H1 (cell line): ENCODE measurements around the gene METTL21C. TPM values are rescaled to one million over a fixed set of nuclear protein-coding genes. Genes with fewer than 3 reads are reported as not detected.

Experiments
- CTCF ChIA-PET: fragments of 300-600 bp; sonication (Branson Sonifier 250); formaldehyde crosslinking; loops from one replicate; lab custom pipeline; 2021; ENCODE audit not compliant: partially characterized antibody; lab: Charles Lee
- POLR2A ChIA-PET: fragments of 300-600 bp; sonication (Branson Sonifier 250); formaldehyde crosslinking; loops from one replicate; lab custom pipeline; 2021; ENCODE audit warnings: inconsistent platforms; ENCODE audit not compliant: partially characterized antibody; lab: Charles Lee
- DNase-seq, 2 experiments: peaks; one replicate each; pipeline versions ENCODE4 v3.0.0 to v3.0.0-alpha.2; 2010 to 2022; ENCODE audit warnings: low spot score in 2 of 2, low read depth in 1 of 2, mixed read lengths in 1 of 2
- FAIRE-seq: peaks from 2 replicates; lab custom pipeline; 2011; peaks lifted over from hg19 to GRCh38; lab: Jason Lieb, UNC
- H2AFZ ChIP-seq: 2 replicates; pipeline ENCODE4 v1.8.1; 2012; ENCODE audit warnings: low read length, inconsistent platforms
- H2AK5ac ChIP-seq: 2 replicates; pipeline ENCODE4 v1.6.1; 2013; ENCODE audit warnings: low read depth, low read length
- H2BK120ac ChIP-seq: replicated peaks from 2 replicates; pipeline ENCODE3; 2013; ENCODE audit warnings: low read depth, low read length, inconsistent platforms
- H2BK12ac ChIP-seq: 2 replicates; pipeline ENCODE4 v1.6.1; 2013; ENCODE audit warnings: low read depth, low read length
- H2BK15ac ChIP-seq: 2 replicates; pipeline ENCODE4 v1.6.1; 2013; ENCODE audit warnings: low read length
- H2BK20ac ChIP-seq: 2 replicates; pipeline ENCODE4 v1.6.1; 2013; ENCODE audit warnings: low read length
- H2BK5ac ChIP-seq: 2 replicates; pipeline ENCODE4 v1.6.1; 2013; ENCODE audit warnings: low read depth, low read length
- H3K14ac ChIP-seq: 2 replicates; pipeline ENCODE4 v1.6.1; 2013; ENCODE audit warnings: inconsistent platforms; ENCODE audit not compliant: insufficient read length
- H3K18ac ChIP-seq: 2 replicates; pipeline ENCODE4 v1.6.1; 2013; ENCODE audit warnings: low read length; ENCODE audit errors: extremely low read depth
- H3K23ac ChIP-seq: 2 replicates; pipeline ENCODE4 v1.6.1; 2013; ENCODE audit warnings: inconsistent platforms; ENCODE audit not compliant: insufficient read length
- H3K23me2 ChIP-seq: 2 replicates; pipeline ENCODE4 v1.6.1; 2013; ENCODE audit warnings: low read depth, low read length
- H3K27ac ChIP-seq: 2 replicates; pipeline ENCODE4 v1.6.1; 2011; ENCODE audit warnings: low read depth, low read length, inconsistent platforms
- H3K27me3 ChIP-seq, 4 experiments: replicated peaks in 1 of 4; 1 replicate in 1 of 4; 2 replicates in 3 of 4; pipeline versions ENCODE4 v1.6.1 to v1.8.1; 2011 to 2013; ENCODE audit warnings: low read length in 3 of 4, mild to moderate bottlenecking in 3 of 4, inconsistent platforms in 2 of 4, mixed read lengths in 2 of 4, moderate library complexity in 1 of 4; ENCODE audit not compliant: control insufficient read depth in 3 of 4, insufficient read depth in 3 of 4; ENCODE audit errors: extremely low read depth in 1 of 4
- H3K36me3 ChIP-seq, 4 experiments: 2 replicates each; pipeline versions ENCODE4 v1.6.1 to v1.8.1; 2011 to 2013; ENCODE audit warnings: mild to moderate bottlenecking in 4 of 4, low read length in 3 of 4, moderate library complexity in 2 of 4, control low read depth in 1 of 4, inconsistent platforms in 1 of 4; ENCODE audit not compliant: insufficient read depth in 4 of 4, control insufficient read depth in 2 of 4
- H3K4ac ChIP-seq: replicated peaks from 2 replicates; pipeline ENCODE3; 2013; ENCODE audit warnings: low read length, low read depth, mixed read lengths, inconsistent platforms; ENCODE audit not compliant: insufficient read length
- H3K4me1 ChIP-seq, 4 experiments: replicated peaks in 1 of 4; 1 replicate in 1 of 4; 2 replicates in 3 of 4; pipeline versions ENCODE4 v1.6.1 to v1.8.1; 2011 to 2013; ENCODE audit warnings: low read length in 3 of 4, inconsistent platforms in 2 of 4, mixed read lengths in 1 of 4; ENCODE audit not compliant: insufficient read depth in 4 of 4, control insufficient read depth in 3 of 4
- H3K4me2 ChIP-seq, 2 experiments: 2 replicates each; pipeline versions ENCODE4 v1.6.1 to v1.8.1; 2011 to 2013; ENCODE audit warnings: low read depth in 2 of 2, low read length in 2 of 2, control low read depth in 1 of 2, inconsistent platforms in 1 of 2, mild to moderate bottlenecking in 1 of 2; ENCODE audit not compliant: insufficient read depth in 1 of 2
- H3K4me3 ChIP-seq, 4 experiments: fragments of 200-600, 300-600 bp in 1 of 4; sonication (generic), shearing (Covaris generic), sonication (Bioruptor Twin) in 1 of 4; 2 replicates each; pipeline versions ENCODE4 v1.5.1 to v1.8.1; 2011 to 2016; ENCODE audit warnings: low read length in 4 of 4, low read depth in 3 of 4, control low read depth in 2 of 4, inconsistent platforms in 2 of 4, mild to moderate bottlenecking in 2 of 4, mixed read lengths in 1 of 4, moderate library complexity in 1 of 4; ENCODE audit not compliant: insufficient read depth in 2 of 4; ENCODE audit errors: extremely low read depth in 1 of 4
- H3K56ac ChIP-seq: replicated peaks from 2 replicates; pipeline ENCODE3; 2013; ENCODE audit warnings: low read depth, mild to moderate bottlenecking, mixed read lengths, low read length, inconsistent platforms; ENCODE audit not compliant: insufficient read length
- H3K79me1 ChIP-seq: 2 replicates; pipeline ENCODE4 v1.6.1; 2013; ENCODE audit warnings: low read depth, low read length, control low read depth
- H3K79me2 ChIP-seq, 2 experiments: 2 replicates each; pipeline versions ENCODE4 v1.6.1 to v1.8.1; 2012 to 2013; ENCODE audit warnings: low read length in 2 of 2, mild to moderate bottlenecking in 2 of 2, inconsistent platforms in 1 of 2; ENCODE audit not compliant: insufficient read depth in 2 of 2, control insufficient read depth in 1 of 2
- H3K9ac ChIP-seq, 4 experiments: replicated peaks in 1 of 4; 1 replicate in 1 of 4; 2 replicates in 3 of 4; pipeline versions ENCODE4 v1.6.1 to v1.8.1; 2011 to 2013; ENCODE audit warnings: low read depth in 3 of 4, low read length in 3 of 4, control low read depth in 2 of 4, mild to moderate bottlenecking in 2 of 4, moderate library complexity in 2 of 4, inconsistent platforms in 1 of 4; ENCODE audit errors: extremely low read depth in 1 of 4
- H3K9me3 ChIP-seq, 2 experiments: 2 replicates each; pipeline versions ENCODE4 v1.6.1 to v1.8.1; 2012 to 2013; ENCODE audit warnings: mild to moderate bottlenecking in 2 of 2, moderate library complexity in 2 of 2, control low read depth in 1 of 2, inconsistent platforms in 1 of 2, low read depth in 1 of 2, low read length in 1 of 2, mixed read lengths in 1 of 2; ENCODE audit not compliant: insufficient read depth in 2 of 2
- H4K20me1 ChIP-seq, 2 experiments: replicated peaks in 1 of 2; 2 replicates each; pipeline versions ENCODE3 to v1.8.1; 2011 to 2013; ENCODE audit warnings: inconsistent platforms in 2 of 2, low read length in 2 of 2, mild to moderate bottlenecking in 1 of 2; ENCODE audit not compliant: insufficient read depth in 2 of 2, control insufficient read depth in 1 of 2
- H4K5ac ChIP-seq: 2 replicates; pipeline ENCODE4 v1.6.1; 2013; ENCODE audit warnings: low read length, low read depth, mixed read lengths, inconsistent platforms; ENCODE audit not compliant: insufficient read length
- H4K8ac ChIP-seq: 2 replicates; pipeline ENCODE4 v1.8.0; 2013; ENCODE audit warnings: mild to moderate bottlenecking, moderate library complexity, low read length, inconsistent platforms; ENCODE audit not compliant: insufficient read depth; ENCODE audit errors: extremely low read depth
- H4K91ac ChIP-seq: replicated peaks from 2 replicates; pipeline ENCODE3; 2013; ENCODE audit warnings: low read length, mixed read lengths, inconsistent platforms; ENCODE audit not compliant: insufficient read length
- MAFK ChIP-seq: IDR thresholded peaks from 2 replicates; pipeline ENCODE4 v1.6.1; 2012; ENCODE audit warnings: low read depth, mild to moderate bottlenecking, improper control_type of control experiment, low read length
- NANOG ChIP-seq: IDR thresholded peaks from 2 replicates; pipeline ENCODE4 v1.6.1; 2011; ENCODE audit warnings: low read length, low read depth, mild to moderate bottlenecking, inconsistent platforms; ENCODE audit not compliant: insufficient read depth, poor library complexity, severe bottlenecking
- PHF8 ChIP-seq: fragments of 200-600 bp; sonication (generic); conservative IDR thresholded peaks from 2 replicates; pipeline ENCODE4 v1.7.1; 2012; ENCODE audit warnings: low read depth, mild to moderate bottlenecking, inconsistent platforms, low read length, moderate library complexity
- SAP30 ChIP-seq: fragments of 300-600 bp; sonication (generic); IDR thresholded peaks from 2 replicates; pipeline ENCODE4 v1.7.1; 2012; ENCODE audit warnings: low read length, moderate library complexity, mild to moderate bottlenecking, inconsistent platforms; ENCODE audit not compliant: insufficient read depth, insufficient replicate concordance
- TBP ChIP-seq: IDR thresholded peaks from 2 replicates; pipeline ENCODE4 v1.6.1; 2011; ENCODE audit warnings: low read depth, low read length, improper control_type of control experiment
- WGBS, 2 experiments: shearing (Covaris generic) in 1 of 2; methylation state at CpG; one replicate each; pipeline versions ENCODE4 v1.1.6 to v1.1.7; 2013 to 2015; ENCODE audit warnings: low lambda C conversion rate in 2 of 2, mixed read lengths in 2 of 2, inconsistent platforms in 1 of 2, low coverage in 1 of 2, missing lambda C conversion rate in 1 of 2; ENCODE audit not compliant: insufficient replicate concordance in 2 of 2, insufficient coverage in 1 of 2, insufficient read length in 1 of 2; ENCODE audit errors: extremely low coverage in 1 of 2, missing lambda C conversion rate in 1 of 2; 5-methylcytosine and 5-hydroxymethylcytosine counted together
- polyA plus RNA-seq, 7 experiments: library from polyadenylated mRNA; depleted of rRNA in 3 of 7; stranded (reverse) in 5 of 7; unstranded in 2 of 7; fragments of >200 nt in 5 of 7; fragments of 200-250 nt in 2 of 7; gene quantifications; 1 replicate in 5 of 7; 2 replicates in 1 of 7; 4 replicates in 1 of 7; pipeline versions ENCODE4 v1.2.1 to v1.2.3, GENCODE V29; 2011 to 2013; ENCODE audit warnings: missing spikeins in 2 of 7, mixed read lengths in 2 of 7
- total RNA-seq: library from RNA; stranded (reverse); fragmentation: NEBNext Ultra II Directional; extraction: Animal tissue kit (Norgen Biotek cat#: 25700); gene quantifications from 2 replicates; pipeline ENCODE4 v1.2.1, GENCODE V29; 2021

METTL21C gene
- total and polyA plus RNA-seq, 2 of the 8 experiments (the other 6 are each of a cell fraction or from before 2014, with no cell fraction given), result not detected

DNA sequence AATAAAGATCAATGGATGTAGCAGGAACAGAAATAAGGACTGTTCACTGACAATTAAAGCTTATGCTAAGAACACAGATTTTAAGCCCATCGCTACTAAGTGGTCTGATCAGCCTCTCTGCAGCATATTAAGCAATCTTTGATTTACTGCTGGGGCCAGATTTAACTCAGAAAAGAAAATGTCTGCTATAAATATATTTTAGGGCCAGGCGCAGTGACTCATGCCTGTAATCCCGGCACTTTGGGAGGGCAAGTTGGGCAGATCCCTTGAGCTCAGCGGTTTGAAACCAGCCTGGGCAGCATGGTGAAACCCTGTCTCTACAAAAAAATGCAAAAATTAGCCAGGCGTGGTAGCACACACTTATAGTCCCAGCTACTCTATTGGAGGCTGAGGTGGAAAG, 43.0 kb downstream of the METTL21C start:
- Histone ChIP-seq H2BK120ac (no peak overlapping the region), H4K20me1 (no peaks in the 10 kb centered on the region), H3K9ac (no peak overlapping the region), H3K23me2 (no peaks in the 10 kb centered on the region), H3K18ac (no peak overlapping the region), H3K36me3 (peaks cover 4 to 44% (median 23%) of the 10 kb centered on the region in 4 experiments), H2BK15ac (no peak overlapping the region), H2AK5ac (no peak overlapping the region), H3K14ac (no peak overlapping the region), H3K56ac (no peak overlapping the region), H3K79me1 (no peaks in the 10 kb centered on the region), H2BK12ac (no peak overlapping the region), H3K23ac (no peak overlapping the region), H2BK20ac (no peak overlapping the region), H2BK5ac (no peak overlapping the region), H3K79me2 (no peaks in the 10 kb centered on the region), H3K4ac (no peak overlapping the region), H3K27ac (no peak overlapping the region), H4K8ac (no peak overlapping the region), H3K9me3 (no peaks in the 10 kb centered on the region), H3K4me1 (no peaks in the 10 kb centered on the region), H2AFZ (no peak overlapping the region), H3K4me3 (no peak overlapping the region), H3K4me2 (no peak overlapping the region), H3K27me3 (no peaks in the 10 kb centered on the region), H4K5ac (no peak overlapping the region), H4K91ac (no peak overlapping the region)
- CTCF ChIA-PET, result interaction anchor here (1.1 to 1.4 kb wide), 3 partner anchors 9 to 60 kb away, joined by 3 to 4 read pairs (median 3); no protein-coding TSS in a partner anchor
- FAIRE-seq (no peak), DNase-seq (no peak)
- WGBS, 2 experiments, result 89% methylated on average over 5 of the region's 5 CpGs; no CpG with 5 or more reads in 1 of the 2 experiments
- POLR2A ChIA-PET, result no interaction called here
- TF ChIP-seq PHF8 (no peak), TBP (no peak), SAP30 (no peak), MAFK (no peak), NANOG (no peak)
